GM21825 (cell line): ENCODE measurements around the gene CYP2E1.
"Not testable (repeated sequence)": the region's sequence is repeated elsewhere in the genome, so short reads cannot be mapped to it uniquely, and the experiment has no call there.

Experiments used
- ATAC-seq: cut with Tn5 transposase; IDR thresholded peaks from one replicate; pipeline ENCODE4 v1.9.1; 2021; ENCODE audit warnings: mild to moderate bottlenecking, moderate library complexity; ENCODE audit not compliant: unreplicated experiment

CYP2E1 gene

GRCh38 chr10:133526957-133527588 is at the start of gene CYP2E1:
Gene CYP2E1 (plus strand): TSS chr10:133527363. CDS start chr10:133527396, 33 bp downstream.
- no peak for ATAC-seq

- no peak for ATAC-seq
Measured at GRCh38 chr10:133481086-133481643, 46.0 kb upstream of the CYP2E1 start.

- ATAC-seq = no peak
Measured at GRCh38 chr10:133481657-133482056, 45.5 kb upstream of the CYP2E1 start.

- ATAC-seq = no peak
Measured at GRCh38 chr10:133484818-133485217, 42.3 kb upstream of the CYP2E1 start.

- no peak for ATAC-seq
Measured at GRCh38 chr10:133487085-133487484, 40.1 kb upstream of the CYP2E1 start.

- no peak for ATAC-seq
Measured at GRCh38 chr10:133488354-133488753, 38.8 kb upstream of the CYP2E1 start.

- peak; percentile 84 for ATAC-seq
Measured at GRCh38 chr10:133489816-133490588, 37.2 kb upstream of the CYP2E1 start.

- ATAC-seq = not testable (repeated sequence)
Measured at GRCh38 chr10:133493562-133493961, 33.6 kb upstream of the CYP2E1 start.

GRCh38 chr10:133497363-133497762 is 29.8 kb upstream of the CYP2E1 start:
- not testable (repeated sequence) for ATAC-seq

GRCh38 chr10:133499176-133499575 is 28.0 kb upstream of the CYP2E1 start:
- ATAC-seq = not testable (repeated sequence)

GRCh38 chr10:133500897-133501296 is 26.3 kb upstream of the CYP2E1 start:
- ATAC-seq = not testable (repeated sequence)

GRCh38 chr10:133509700-133510099 is 17.5 kb upstream of the CYP2E1 start:
- no peak for ATAC-seq

GRCh38 chr10:133511408-133511807 is 15.8 kb upstream of the CYP2E1 start:
- ATAC-seq = no peak

- ATAC-seq = no peak
Measured at GRCh38 chr10:133511907-133512528, 15.1 kb upstream of the CYP2E1 start.

- ATAC-seq = no peak
Measured at GRCh38 chr10:133515471-133515870, 11.7 kb upstream of the CYP2E1 start.

GRCh38 chr10:133516057-133516456 is 11.1 kb upstream of the CYP2E1 start:
- ATAC-seq = no peak

- ATAC-seq = not testable (repeated sequence)
Measured at GRCh38 chr10:133518517-133518916, 8.6 kb upstream of the CYP2E1 start.

- ATAC-seq = peak; percentile 97
Measured at GRCh38 chr10:133520193-133520738, 6.9 kb upstream of the CYP2E1 start.

GRCh38 chr10:133523631-133524203 is 3.4 kb upstream of the CYP2E1 start:
- no peak for ATAC-seq

GRCh38 chr10:133525444-133525843 is 1.7 kb upstream of the CYP2E1 start:
- ATAC-seq = no peak

- no peak for ATAC-seq
Measured at GRCh38 chr10:133527771-133528271, 658 bp downstream of the CYP2E1 start.
